Osteocyte (in vitro differentiated cells): ENCODE measurements around the gene ALDOB. TPM values are rescaled to one million over a fixed set of nuclear protein-coding genes. Genes with fewer than 3 reads are reported as not detected.

Source experiments
- DNase-seq: peaks from one replicate; pipeline ENCODE4 v3.0.0; 2021; ENCODE audit warnings: mixed read lengths; ENCODE audit not compliant: unreplicated experiment; ENCODE audit errors: extremely low spot score
- H3K27ac Mint-ChIP-seq: one replicate; pipeline ENCODE4 v1.8.0; 2021; ENCODE audit warnings: mild to moderate bottlenecking, mixed read lengths; ENCODE audit not compliant: unreplicated experiment
- H3K27me3 Mint-ChIP-seq: one replicate; pipeline ENCODE4 v1.8.0; 2021; ENCODE audit warnings: mixed read lengths; ENCODE audit not compliant: unreplicated experiment
- H3K36me3 Mint-ChIP-seq: one replicate; pipeline ENCODE4 v1.8.0; 2021; ENCODE audit warnings: mixed read lengths; ENCODE audit not compliant: unreplicated experiment
- H3K4me1 Mint-ChIP-seq: one replicate; pipeline ENCODE4 v1.8.0; 2021; ENCODE audit warnings: mixed read lengths; ENCODE audit not compliant: unreplicated experiment
- H3K4me3 Mint-ChIP-seq: one replicate; pipeline ENCODE4 v1.8.0; 2021; ENCODE audit warnings: mild to moderate bottlenecking, moderate library complexity, mixed read lengths; ENCODE audit not compliant: unreplicated experiment
- H3K9me3 Mint-ChIP-seq: one replicate; pipeline ENCODE4 v1.8.0; 2021; ENCODE audit warnings: mixed read lengths; ENCODE audit not compliant: unreplicated experiment
- CTCF ChIP-seq: fragments of 200-600 bp; sonication (generic); IDR thresholded peaks from 2 replicates; pipeline ENCODE4 v1.5.0; 2021; ENCODE audit warnings: antibody characterized with exemption, mild to moderate bottlenecking, moderate library complexity
- total RNA-seq: library from RNA; stranded (reverse); gene quantifications from 2 replicates; pipeline ENCODE4 v1.2.1, GENCODE V29; 2021

The ALDOB gene
- total RNA-seq, 1 donor from 2014 or later: not detected

- no peak overlapping the region for H3K27ac Mint-ChIP-seq
- DNase-seq: no peak
- no peak overlapping the region for H3K4me3 Mint-ChIP-seq
- peaks cover 58% of the 10 kb centered on the region for H3K4me1 Mint-ChIP-seq
- no peaks in the 10 kb centered on the region for H3K9me3 Mint-ChIP-seq
- no peak for TF ChIP-seq CTCF
- peaks cover 16% of the 10 kb centered on the region for H3K27me3 Mint-ChIP-seq
- no peaks in the 10 kb centered on the region for H3K36me3 Mint-ChIP-seq
Measured at GRCh38 chr9:101451498-101451897, 15.9 kb upstream of the ALDOB start.

GRCh38 chr9:101450931-101451330, 15.4 kb upstream of the ALDOB start:
- H3K9me3 Mint-ChIP-seq: no peaks in the 10 kb centered on the region
- TF ChIP-seq CTCF: no peak
- H3K27me3 Mint-ChIP-seq: peaks cover 20% of the 10 kb centered on the region
- H3K4me3 Mint-ChIP-seq: no peak overlapping the region
- H3K4me1 Mint-ChIP-seq: peaks cover 53% of the 10 kb centered on the region
- no peak for DNase-seq
- no peak overlapping the region for H3K27ac Mint-ChIP-seq
- H3K36me3 Mint-ChIP-seq: no peaks in the 10 kb centered on the region

DNA sequence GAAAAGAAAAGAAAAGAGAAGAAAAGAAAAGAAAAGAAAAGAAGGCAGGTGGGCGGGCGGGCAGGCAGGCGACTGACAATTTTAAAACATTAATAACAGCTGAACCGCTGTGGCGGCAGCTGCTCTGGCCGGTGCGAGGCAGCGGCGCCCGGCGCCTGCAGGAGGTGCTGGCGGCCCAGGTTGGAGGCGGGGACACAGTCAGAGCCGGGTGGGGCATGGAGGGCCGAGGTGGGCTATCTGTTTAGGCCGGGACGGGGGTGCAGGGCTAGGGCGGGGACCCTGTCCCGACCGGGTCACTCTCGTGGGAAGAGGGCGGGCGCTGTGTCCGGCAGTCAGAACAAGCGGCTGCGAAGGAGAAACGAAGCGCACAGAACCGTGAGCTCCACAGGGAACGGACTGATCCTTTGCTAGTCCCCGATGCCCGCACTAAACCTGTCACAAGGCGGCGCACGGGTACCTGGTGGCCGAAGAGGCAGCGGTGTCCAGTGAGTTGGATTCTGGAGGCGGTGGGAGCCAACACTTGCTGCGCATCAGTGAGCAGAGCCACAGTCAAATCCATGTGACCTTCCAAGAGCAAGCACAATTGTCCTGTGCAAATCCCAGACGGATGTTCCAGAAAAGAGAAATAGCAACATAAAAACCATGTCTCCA, 13.6 kb upstream of the ALDOB start:
- peak overlapping the region; percentile 79 for H3K4me3 Mint-ChIP-seq
- H3K27me3 Mint-ChIP-seq: peaks cover 33% of the 10 kb centered on the region
- H3K9me3 Mint-ChIP-seq: no peaks in the 10 kb centered on the region
- no peaks in the 10 kb centered on the region for H3K36me3 Mint-ChIP-seq
- H3K27ac Mint-ChIP-seq: peak overlapping the region; percentile 67
- peak; percentile 90 for DNase-seq
- peak; percentile 84 for TF ChIP-seq CTCF
- H3K4me1 Mint-ChIP-seq: peaks cover 35% of the 10 kb centered on the region

GRCh38 chr9:101448680-101449070, 13.1 kb upstream of the ALDOB start:
- H3K4me3 Mint-ChIP-seq: peak overlapping the region; percentile 79
- H3K27ac Mint-ChIP-seq: no peak overlapping the region
- H3K4me1 Mint-ChIP-seq: peaks cover 30% of the 10 kb centered on the region
- no peaks in the 10 kb centered on the region for H3K9me3 Mint-ChIP-seq
- H3K27me3 Mint-ChIP-seq: peaks cover 33% of the 10 kb centered on the region
- no peak for TF ChIP-seq CTCF
- no peak for DNase-seq
- no peaks in the 10 kb centered on the region for H3K36me3 Mint-ChIP-seq

DNA sequence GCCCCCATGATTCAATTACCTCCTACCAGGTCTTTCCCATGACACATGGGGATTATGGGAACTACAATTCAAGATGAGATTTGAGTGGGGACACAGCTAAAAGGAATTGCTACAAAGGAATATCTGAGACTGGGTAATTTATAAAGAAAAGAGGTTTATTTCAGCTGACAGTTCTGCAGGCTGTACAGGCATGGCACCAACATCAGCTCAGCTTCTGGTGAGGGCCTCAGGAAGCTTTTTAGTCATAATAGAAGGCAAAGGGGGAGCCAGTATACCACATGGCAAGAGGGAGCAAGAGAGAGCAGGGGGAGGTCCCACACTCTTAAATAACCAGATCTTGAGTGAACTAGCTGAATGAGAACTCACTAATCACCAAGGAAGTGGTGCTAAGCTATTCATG, 11.2 kb upstream of the ALDOB start:
- H3K4me1 Mint-ChIP-seq: peaks cover 17% of the 10 kb centered on the region
- peaks cover 42% of the 10 kb centered on the region for H3K27me3 Mint-ChIP-seq
- no peak overlapping the region for H3K27ac Mint-ChIP-seq
- no peak overlapping the region for H3K4me3 Mint-ChIP-seq
- no peak for TF ChIP-seq CTCF
- DNase-seq: no peak
- H3K36me3 Mint-ChIP-seq: no peaks in the 10 kb centered on the region
- no peaks in the 10 kb centered on the region for H3K9me3 Mint-ChIP-seq
